CD4-positive, alpha-beta T cell treated with Interleukin-1 beta for 1 hour (primary cell): Measurements from ENCODE around the gene KIF13A.

Experiments used
- DNase-seq, 2 donors: peaks; one replicate each; pipeline ENCODE4 v3.0.0-alpha.2; 2020 to 2022

The KIF13A gene

DNA sequence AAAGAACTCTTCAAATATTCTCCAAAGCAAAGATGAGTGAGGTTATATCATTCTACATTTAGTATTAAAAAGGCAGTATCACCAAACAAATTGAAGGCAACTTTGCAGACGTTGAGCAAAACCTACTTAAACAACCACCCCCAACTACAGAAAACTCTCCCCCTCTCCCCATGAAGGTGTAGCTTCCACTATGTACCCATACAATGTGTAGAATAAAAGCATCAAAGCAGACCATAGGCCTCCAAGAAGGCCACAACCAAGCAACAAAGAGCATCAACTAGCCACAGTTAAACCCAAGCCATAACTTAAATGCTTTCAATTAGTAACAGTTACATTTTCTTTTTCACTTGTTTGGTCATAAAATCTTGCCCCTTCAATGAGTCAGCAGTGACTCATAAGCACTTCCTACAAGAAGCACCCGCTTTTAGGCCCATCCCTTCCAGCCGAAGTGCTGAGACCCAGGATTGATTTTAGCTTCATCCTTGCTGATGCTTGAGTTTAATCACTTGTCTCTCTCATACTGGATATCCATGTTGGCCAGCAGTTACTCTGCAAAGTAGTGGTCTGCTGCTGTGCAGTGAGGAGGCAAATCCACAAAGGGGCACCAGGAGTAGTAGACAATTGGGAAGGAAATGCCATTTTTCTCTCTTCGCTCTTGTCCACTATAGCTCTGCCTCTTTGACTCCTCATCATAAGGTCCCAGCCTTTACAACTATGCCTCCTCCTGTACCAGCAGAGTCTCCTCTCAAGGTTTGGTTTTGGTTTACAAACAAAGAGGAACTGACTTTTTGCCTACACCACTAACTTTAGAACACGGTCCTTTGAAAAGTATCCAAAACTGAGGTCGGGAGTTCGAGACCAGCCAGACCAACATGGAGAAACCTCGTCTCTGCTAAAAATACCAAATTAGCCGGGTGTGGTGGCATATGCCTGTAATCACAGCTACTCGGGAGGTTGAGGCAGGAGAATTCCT lies 272.3 kb downstream of the KIF13A start:
- peak in 1 of 2 donors; percentile 37 for DNase-seq

DNA sequence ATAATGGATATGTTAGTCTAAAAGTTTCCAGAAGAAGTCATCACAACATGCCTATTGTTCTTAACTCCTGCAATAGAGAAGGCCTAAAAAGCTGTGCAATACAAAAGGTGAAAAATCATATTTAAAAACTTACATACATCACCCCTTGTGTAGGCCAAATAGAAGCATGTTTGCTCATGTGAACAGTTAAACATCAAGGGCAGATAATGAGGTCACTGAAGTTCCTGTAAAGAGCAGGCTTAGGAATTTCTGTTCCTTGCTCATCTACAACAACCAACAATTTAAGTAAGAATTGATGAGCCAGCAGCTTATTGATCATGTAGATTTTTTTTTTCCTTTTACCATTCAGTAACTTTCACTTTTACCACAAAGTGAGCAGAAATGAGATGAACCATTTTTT lies 273.3 kb downstream of the KIF13A start:
- DNase-seq: no peak

DNA sequence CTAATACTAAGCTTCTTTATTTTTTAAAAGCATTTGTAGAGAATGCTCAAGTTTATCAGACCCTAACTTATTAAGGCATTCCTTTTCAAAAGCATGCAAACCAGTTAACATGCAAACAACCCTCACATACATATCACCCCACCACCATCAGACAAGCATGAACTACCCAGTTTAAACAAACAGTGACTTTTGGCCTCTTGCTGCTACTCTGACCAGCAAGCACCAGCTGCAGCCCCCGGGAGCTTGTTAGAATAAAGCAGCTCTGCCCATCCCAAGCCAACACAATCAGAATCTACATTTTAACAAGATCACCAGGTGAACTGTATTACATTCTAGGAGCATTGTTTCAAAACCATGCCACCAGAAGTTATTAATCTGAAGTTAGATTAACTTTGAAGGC lies 274.9 kb downstream of the KIF13A start:
- no peak for DNase-seq

DNA sequence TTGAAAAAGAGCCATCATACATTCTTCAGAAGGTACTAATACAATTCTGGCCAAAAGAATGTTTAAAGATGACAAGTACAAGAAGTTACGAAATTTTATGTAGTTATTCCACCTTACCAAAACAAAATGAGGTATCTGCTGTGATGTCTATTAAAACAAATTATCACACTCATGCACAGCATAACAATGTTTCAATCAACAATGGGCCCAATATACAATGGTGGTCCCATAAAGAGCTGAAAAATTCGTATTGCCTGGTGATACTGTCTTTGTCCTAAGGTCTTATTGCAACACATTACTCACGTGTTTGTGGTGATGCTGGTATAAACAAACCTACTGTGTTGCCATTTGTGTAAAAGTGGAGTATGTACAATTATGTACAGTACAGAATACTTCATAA lies 277.1 kb downstream of the KIF13A start:
- DNase-seq: no peak

DNA sequence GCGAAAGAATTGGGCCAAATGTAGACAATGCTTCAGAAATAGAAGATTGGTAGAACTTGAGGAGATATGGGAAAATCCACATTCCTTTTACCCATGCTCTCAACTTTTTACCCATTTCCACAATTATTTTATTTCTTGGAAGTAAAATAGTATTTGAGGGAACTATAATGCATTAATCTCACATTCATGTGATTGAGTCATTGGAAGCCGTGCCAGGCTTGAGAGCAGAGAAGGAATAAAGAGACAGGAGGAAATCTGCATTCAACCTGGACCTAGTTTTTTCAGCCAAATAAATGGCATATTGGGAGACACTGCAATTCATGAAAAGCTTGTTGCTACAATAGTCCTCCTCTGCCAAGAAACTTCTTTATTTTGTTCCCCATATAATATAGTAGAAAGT lies 278.0 kb downstream of the KIF13A start:
- no peak for DNase-seq
